Left forelimb (tissue), 1 donor: Measurements from ENCODE around the gene IGLL5.

Experiments used
- DNase-seq: peaks from one replicate; pipeline ENCODE4 v3.0.0-alpha.2; 2018; ENCODE audit warnings: low spot score

Gene IGLL5

GRCh38 chr22:22938672-22939587, 51.3 kb downstream of the IGLL5 start:
- peak; percentile 20 for DNase-seq

DNA sequence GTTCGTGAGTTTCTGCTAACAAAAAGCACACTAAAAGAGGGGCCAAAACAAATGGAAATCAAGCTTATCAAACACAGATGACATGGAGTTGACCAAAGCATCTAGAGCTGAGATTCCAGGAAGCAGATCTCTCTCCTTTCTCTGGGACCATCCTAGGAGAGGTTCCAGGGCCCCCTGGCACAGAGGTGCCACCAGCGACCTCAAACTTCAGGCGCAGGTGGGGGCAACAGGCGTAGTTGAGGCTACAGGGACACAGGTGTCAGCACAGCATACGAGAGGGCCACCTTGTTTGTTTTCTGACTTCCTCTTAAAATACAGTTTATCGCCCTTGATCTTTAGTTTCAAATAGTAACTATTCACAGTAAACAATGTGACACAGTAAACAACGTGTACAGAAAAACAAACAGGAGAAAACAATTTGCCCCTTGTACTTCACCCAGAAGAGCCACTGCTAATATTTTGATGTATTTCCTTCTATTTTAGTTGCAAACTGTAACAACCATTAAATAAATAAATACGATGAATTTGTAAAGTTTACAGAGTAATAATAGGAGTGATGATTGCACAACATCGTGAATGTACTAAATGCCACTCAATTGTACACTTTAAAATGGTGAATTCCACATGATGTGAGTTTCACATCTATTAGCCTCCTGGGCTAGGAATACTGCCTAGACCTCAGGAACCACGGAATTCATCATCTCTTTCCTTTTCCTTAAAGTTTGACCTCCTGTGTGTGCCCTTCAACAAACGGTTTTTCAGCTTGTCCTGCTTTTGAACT, 52.2 kb downstream of the IGLL5 start:
- no peak for DNase-seq

DNA sequence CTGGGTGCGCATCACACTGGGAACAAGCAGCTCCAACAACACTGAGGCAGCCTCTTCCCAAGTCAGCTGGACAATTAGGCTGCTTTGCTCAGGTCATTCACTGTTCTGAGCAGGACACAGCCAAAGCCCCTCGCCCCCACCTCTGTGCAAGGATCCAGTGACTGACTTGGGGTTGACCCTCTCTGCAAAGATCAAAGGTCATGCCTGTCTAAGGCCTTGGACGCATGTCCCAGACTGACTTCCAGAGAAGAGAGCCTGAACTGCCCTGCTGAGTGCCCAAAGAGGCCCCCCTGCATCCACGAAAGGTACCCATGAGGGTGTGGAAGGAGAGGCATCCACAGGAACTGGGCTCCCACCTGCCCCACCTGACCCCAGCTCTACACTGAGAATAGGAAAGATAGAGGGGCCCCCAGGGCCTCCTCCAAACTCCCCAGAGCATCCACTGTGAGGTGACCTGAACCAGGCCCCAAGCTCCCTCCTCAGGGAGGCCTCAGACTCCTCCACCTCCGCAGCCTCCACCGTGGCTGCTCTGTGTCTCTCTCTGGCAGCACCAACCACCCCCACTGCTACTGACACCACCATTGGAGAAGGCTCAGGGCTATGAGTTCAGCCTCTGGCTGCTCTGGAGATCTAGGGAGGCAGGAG, 53.5 kb downstream of the IGLL5 start:
- peak; percentile 55 for DNase-seq

- DNase-seq: peak; percentile 34
These were observed 54.4 kb downstream of the IGLL5 start for GRCh38 chr22:22941831-22942510.

GRCh38 chr22:22942511-22943329, 55.1 kb downstream of the IGLL5 start:
- peak; percentile 64 for DNase-seq

GRCh38 chr22:22943521-22944267, 56.1 kb downstream of the IGLL5 start:
- peak; percentile 36 for DNase-seq

GRCh38 chr22:22944268-22944985, 56.8 kb downstream of the IGLL5 start:
- peak; percentile 57 for DNase-seq

- DNase-seq: no peak
These were observed 57.6 kb downstream of the IGLL5 start for GRCh38 chr22:22945195-22945594.
